ENCODE measurements around the gene SPAG5.

DNA sequence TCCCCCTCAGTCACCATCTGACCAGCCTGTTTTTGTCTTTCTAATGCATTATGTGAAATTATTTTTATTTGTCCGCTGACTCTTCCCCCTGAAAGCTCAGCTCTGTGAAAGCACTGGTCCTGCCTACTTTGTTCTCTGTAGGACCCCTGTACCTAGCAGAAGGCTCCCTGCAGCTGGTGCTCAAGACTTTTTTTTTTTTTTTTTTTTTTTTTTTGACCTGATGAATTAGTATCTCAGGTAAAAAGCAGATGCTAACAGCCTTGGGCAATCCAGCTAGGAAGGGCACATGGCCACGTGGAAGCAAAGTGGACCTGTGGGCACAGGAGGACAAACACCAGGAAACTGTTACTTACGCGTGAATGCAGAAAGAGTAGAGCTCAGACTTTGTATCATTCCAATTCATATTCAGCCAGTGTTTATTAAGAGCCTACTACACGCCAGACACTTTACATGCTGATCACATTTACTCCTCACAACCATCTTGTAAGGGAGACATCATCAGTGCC, 45.8 kb downstream of the SPAG5 start:
- TF ChIP-seq POLR2A (IDR thresholded peaks at IDR 0.05) = no peak
- TF ChIP-seq, protein P1, sequence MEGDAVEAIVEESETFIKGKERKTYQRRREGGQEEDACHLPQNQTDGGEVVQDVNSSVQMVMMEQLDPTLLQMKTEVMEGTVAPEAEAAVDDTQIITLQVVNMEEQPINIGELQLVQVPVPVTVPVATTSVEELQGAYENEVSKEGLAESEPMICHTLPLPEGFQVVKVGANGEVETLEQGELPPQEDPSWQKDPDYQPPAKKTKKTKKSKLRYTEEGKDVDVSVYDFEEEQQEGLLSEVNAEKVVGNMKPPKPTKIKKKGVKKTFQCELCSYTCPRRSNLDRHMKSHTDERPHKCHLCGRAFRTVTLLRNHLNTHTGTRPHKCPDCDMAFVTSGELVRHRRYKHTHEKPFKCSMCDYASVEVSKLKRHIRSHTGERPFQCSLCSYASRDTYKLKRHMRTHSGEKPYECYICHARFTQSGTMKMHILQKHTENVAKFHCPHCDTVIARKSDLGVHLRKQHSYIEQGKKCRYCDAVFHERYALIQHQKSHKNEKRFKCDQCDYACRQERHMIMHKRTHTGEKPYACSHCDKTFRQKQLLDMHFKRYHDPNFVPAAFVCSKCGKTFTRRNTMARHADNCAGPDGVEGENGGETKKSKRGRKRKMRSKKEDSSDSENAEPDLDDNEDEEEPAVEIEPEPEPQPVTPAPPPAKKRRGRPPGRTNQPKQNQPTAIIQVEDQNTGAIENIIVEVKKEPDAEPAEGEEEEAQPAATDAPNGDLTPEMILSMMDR (IDR thresholded peaks at IDR 0.05) = no peak
- no peak for TF ChIP-seq EP300 (IDR thresholded peaks at IDR 0.05)
- no peak for TF ChIP-seq POLR2AphosphoS5 (IDR thresholded peaks at IDR 0.05)

Measured in gastroesophageal sphincter (tissue), 3 donors.